ENCODE data around the gene SLC22A15. TPM values are rescaled to one million over a fixed set of nuclear protein-coding genes. Genes with fewer than 3 reads are reported as not detected.

Gene SLC22A15
- polyA plus RNA-seq, 1 donor (not counting 4 experiments of a cell fraction or from before 2014, with no cell fraction given): 14.9 TPM

GRCh38 chr1:115955228-115955627 lies 21.1 kb upstream of the SLC22A15 start:
- no peak for FAIRE-seq
- TF ChIP-seq CTCF (optimal IDR thresholded peaks at IDR 0.05 in 1 of 3, IDR thresholded peaks at IDR 0.05 in 1 of 3, conservative IDR thresholded peaks at IDR 0.05 in 1 of 3; ENCODE audit: extremely low read depth in 1 of 3, insufficient read depth in 2 of 3, low read length in 3 of 3) (no peak), EZH2 (IDR thresholded peaks at IDR 0.05; ENCODE audit: low read length) (no peak)
- Histone ChIP-seq H2AFZ (ENCODE audit: control insufficient read depth, low read length) (no peak overlapping the region), H3K9ac (ENCODE audit: control insufficient read depth, extremely low read depth, insufficient read depth, low read length) (no peak overlapping the region), H3K79me2 (ENCODE audit: control insufficient read depth, insufficient read depth, low read length) (no peaks in the 10 kb centered on the region), H3K4me3 (ENCODE audit: control insufficient read depth in 2 of 3, extremely low read depth in 1 of 3, insufficient read depth in 2 of 3, low read depth in 1 of 3, low read length in 3 of 3) (no peak overlapping the region), H3K4me1 (ENCODE audit: control insufficient read depth, extremely low read depth, insufficient read depth, low read length) (no peaks in the 10 kb centered on the region), H4K20me1 (ENCODE audit: control insufficient read depth, extremely low read depth, insufficient read depth, low read length) (no peaks in the 10 kb centered on the region), H3K36me3 (ENCODE audit: control insufficient read depth in 2 of 2, extremely low read depth in 1 of 2, insufficient read depth in 2 of 2, low read length in 2 of 2) (no peaks in the 10 kb centered on the region), H3K4me2 (ENCODE audit: control insufficient read depth, extremely low read depth, insufficient read depth, low read depth, low read length) (no peak overlapping the region), H3K9me3 (ENCODE audit: control insufficient read depth, low read depth, low read length) (no peaks in the 10 kb centered on the region), H3K27me3 (ENCODE audit: control insufficient read depth, extremely low read depth, insufficient read depth, low read length) (no peaks in the 10 kb centered on the region), H3K9me1 (ENCODE audit: control insufficient read depth, extremely low read depth, insufficient read depth, low read length) (no peaks in the 10 kb centered on the region), H3K27ac (ENCODE audit: control insufficient read depth, insufficient read depth, low read length) (no peak overlapping the region)
- dilution Hi-C loops (cut with MboI; ENCODE audit: extremely low pct_ligation_motif_present, low sequenced_read_pairs): no loop called here
- DNase-seq (ENCODE audit: low read depth, low spot score): no peak

GRCh38 chr1:115958866-115959265 lies 17.4 kb upstream of the SLC22A15 start:
- Histone ChIP-seq H4K20me1 (ENCODE audit: control insufficient read depth, extremely low read depth, insufficient read depth, low read length) (no peaks in the 10 kb centered on the region), H3K27me3 (ENCODE audit: control insufficient read depth, extremely low read depth, insufficient read depth, low read length) (no peaks in the 10 kb centered on the region), H3K79me2 (ENCODE audit: control insufficient read depth, insufficient read depth, low read length) (no peaks in the 10 kb centered on the region), H3K27ac (ENCODE audit: control insufficient read depth, insufficient read depth, low read length) (no peak overlapping the region), H3K9ac (ENCODE audit: control insufficient read depth, extremely low read depth, insufficient read depth, low read length) (no peak overlapping the region), H2AFZ (ENCODE audit: control insufficient read depth, low read length) (no peak overlapping the region), H3K4me3 (ENCODE audit: control insufficient read depth in 2 of 3, extremely low read depth in 1 of 3, insufficient read depth in 2 of 3, low read depth in 1 of 3, low read length in 3 of 3) (no peak overlapping the region), H3K4me2 (ENCODE audit: control insufficient read depth, extremely low read depth, insufficient read depth, low read depth, low read length) (no peak overlapping the region), H3K9me3 (ENCODE audit: control insufficient read depth, low read depth, low read length) (no peaks in the 10 kb centered on the region), H3K36me3 (ENCODE audit: control insufficient read depth in 2 of 2, extremely low read depth in 1 of 2, insufficient read depth in 2 of 2, low read length in 2 of 2) (no peaks in the 10 kb centered on the region), H3K4me1 (ENCODE audit: control insufficient read depth, extremely low read depth, insufficient read depth, low read length) (no peaks in the 10 kb centered on the region), H3K9me1 (ENCODE audit: control insufficient read depth, extremely low read depth, insufficient read depth, low read length) (no peaks in the 10 kb centered on the region)
- DNase-seq (ENCODE audit: low read depth, low spot score) (no peak), FAIRE-seq (no peak)
- dilution Hi-C loops (cut with MboI; ENCODE audit: extremely low pct_ligation_motif_present, low sequenced_read_pairs): no loop called here
- TF ChIP-seq EZH2 (IDR thresholded peaks at IDR 0.05; ENCODE audit: low read length): no peak
- no peak for TF ChIP-seq CTCF (optimal IDR thresholded peaks at IDR 0.05 in 1 of 3, IDR thresholded peaks at IDR 0.05 in 1 of 3, conservative IDR thresholded peaks at IDR 0.05 in 1 of 3; ENCODE audit: extremely low read depth in 1 of 3, insufficient read depth in 2 of 3, low read length in 3 of 3)

All from keratinocyte (primary cell).